Measurements from ENCODE around the gene PLSCR1.

- no peak for TF ChIP-seq CTCF (conservative IDR thresholded peaks at IDR 0.05)
- no peak for TF ChIP-seq EZH2 (IDR thresholded peaks at IDR 0.05; ENCODE audit: low read depth)
Observed at GRCh38 chr3:146472611-146473010, 71.8 kb downstream of the PLSCR1 start.

All from PC-9 (cell line).